ENCODE results near the gene ZSCAN20. TPM values are rescaled to one million over a fixed set of nuclear protein-coding genes. Genes with fewer than 3 reads are reported as not detected.

The ZSCAN20 gene
- total RNA-seq, 1 experiment from 2014 or later, result 6.7 TPM

Other genes with a start within 250 kb of the ZSCAN20 start
- 1.5 and 3.3 TPM in 2 replicates for gene ZNF362, start 216.2 kb upstream of the ZSCAN20 start, total RNA-seq (2014; rRNA removed; shearing (Covaris generic); ENCODE audit: low replicate concordance)
- not detected in 2 replicates for gene A3GALT2, start 151.5 kb upstream of the ZSCAN20 start, total RNA-seq (2014; rRNA removed; shearing (Covaris generic); ENCODE audit: low replicate concordance)
- 67.2 and 102 TPM in 2 replicates for gene PHC2, start 41.5 kb upstream of the ZSCAN20 start, total RNA-seq (2014; rRNA removed; shearing (Covaris generic); ENCODE audit: low replicate concordance)

Measured in MG63 (cell line).